ENCODE measurements around the gene FAM13A. TPM values are rescaled to one million over a fixed set of nuclear protein-coding genes. Genes with fewer than 3 reads are reported as not detected.

The FAM13A gene
- total and polyA plus RNA-seq, 9 of the 15 experiments (the other 6 are each of a cell fraction or from before 2014, with no cell fraction given) = 11.3 to 23.3 (median 14.7) TPM

DNA sequence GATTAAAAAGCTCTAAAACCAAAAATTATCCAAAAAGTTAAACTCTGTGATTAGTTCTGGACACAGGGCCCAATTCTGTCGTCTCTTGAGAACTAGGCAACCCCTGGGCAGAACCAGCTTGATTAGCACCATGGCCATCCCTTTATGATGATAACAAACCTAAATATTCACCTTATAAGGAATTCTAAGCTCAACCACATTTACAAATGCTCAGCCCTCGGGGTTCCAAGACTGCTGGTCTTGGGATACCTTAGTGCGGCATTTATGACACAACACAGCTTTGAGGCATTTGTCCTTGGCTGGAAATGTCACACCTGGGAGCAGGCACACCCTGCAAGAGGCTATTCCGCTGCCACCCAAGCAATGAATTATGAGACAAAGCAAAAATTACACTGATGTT, 331.8 kb downstream of the FAM13A start:
- in situ Hi-C loops (cut with MboI) = no loop called here
- no peak for FAIRE-seq
- H3K36me3 ChIP-seq (ENCODE audit: control insufficient read depth, insufficient read depth, low read length) = peaks cover 27% of the 10 kb centered on the region; the same call in 2 of the 3 replicates
- TF ChIP-seq EGR1 (conservative IDR thresholded peaks at IDR 0.05) (no peak), NR2C1 (IDR thresholded peaks at IDR 0.05) (no peak), NR2C1 (tag; IDR thresholded peaks at IDR 0.05) (no peak), POLR2AphosphoS5 (IDR thresholded peaks at IDR 0.05; ENCODE audit: control insufficient read depth, insufficient read depth, low read depth, low read length) (no peak), MAFF (IDR thresholded peaks at IDR 0.05; ENCODE audit: low read length) (no peak), USF2 (CRISPR knock-in tag; IDR thresholded peaks at IDR 0.05) (no peak), ZNF75A (CRISPR knock-in tag; IDR thresholded peaks at IDR 0.05) (no peak), CXXC5 (CRISPR knock-in tag; IDR thresholded peaks at IDR 0.05) (no peak), MEIS2 (IDR thresholded peaks at IDR 0.05; ENCODE audit: partially characterized antibody) (no peak), HNRNPLL (IDR thresholded peaks at IDR 0.05; ENCODE audit: low read depth, low read length, poor library complexity, severe bottlenecking) (no peak)
- TF ChIP-seq, protein P1, sequence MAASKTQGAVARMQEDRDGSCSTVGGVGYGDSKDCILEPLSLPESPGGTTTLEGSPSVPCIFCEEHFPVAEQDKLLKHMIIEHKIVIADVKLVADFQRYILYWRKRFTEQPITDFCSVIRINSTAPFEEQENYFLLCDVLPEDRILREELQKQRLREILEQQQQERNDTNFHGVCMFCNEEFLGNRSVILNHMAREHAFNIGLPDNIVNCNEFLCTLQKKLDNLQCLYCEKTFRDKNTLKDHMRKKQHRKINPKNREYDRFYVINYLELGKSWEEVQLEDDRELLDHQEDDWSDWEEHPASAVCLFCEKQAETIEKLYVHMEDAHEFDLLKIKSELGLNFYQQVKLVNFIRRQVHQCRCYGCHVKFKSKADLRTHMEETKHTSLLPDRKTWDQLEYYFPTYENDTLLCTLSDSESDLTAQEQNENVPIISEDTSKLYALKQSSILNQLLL (CRISPR knock-in tag; IDR thresholded peaks at IDR 0.05; ENCODE audit: borderline replicate concordance) = no peak
- TF ChIP-seq, protein P2, sequence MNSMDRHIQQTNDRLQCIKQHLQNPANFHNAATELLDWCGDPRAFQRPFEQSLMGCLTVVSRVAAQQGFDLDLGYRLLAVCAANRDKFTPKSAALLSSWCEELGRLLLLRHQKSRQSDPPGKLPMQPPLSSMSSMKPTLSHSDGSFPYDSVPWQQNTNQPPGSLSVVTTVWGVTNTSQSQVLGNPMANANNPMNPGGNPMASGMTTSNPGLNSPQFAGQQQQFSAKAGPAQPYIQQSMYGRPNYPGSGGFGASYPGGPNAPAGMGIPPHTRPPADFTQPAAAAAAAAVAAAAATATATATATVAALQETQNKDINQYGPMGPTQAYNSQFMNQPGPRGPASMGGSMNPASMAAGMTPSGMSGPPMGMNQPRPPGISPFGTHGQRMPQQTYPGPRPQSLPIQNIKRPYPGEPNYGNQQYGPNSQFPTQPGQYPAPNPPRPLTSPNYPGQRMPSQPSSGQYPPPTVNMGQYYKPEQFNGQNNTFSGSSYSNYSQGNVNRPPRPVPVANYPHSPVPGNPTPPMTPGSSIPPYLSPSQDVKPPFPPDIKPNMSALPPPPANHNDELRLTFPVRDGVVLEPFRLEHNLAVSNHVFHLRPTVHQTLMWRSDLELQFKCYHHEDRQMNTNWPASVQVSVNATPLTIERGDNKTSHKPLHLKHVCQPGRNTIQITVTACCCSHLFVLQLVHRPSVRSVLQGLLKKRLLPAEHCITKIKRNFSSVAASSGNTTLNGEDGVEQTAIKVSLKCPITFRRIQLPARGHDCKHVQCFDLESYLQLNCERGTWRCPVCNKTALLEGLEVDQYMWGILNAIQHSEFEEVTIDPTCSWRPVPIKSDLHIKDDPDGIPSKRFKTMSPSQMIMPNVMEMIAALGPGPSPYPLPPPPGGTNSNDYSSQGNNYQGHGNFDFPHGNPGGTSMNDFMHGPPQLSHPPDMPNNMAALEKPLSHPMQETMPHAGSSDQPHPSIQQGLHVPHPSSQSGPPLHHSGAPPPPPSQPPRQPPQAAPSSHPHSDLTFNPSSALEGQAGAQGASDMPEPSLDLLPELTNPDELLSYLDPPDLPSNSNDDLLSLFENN (IDR thresholded peaks at IDR 0.05; ENCODE audit: low read depth in 2 of 2, low read length in 2 of 2) = no peak
- TF ChIP-seq, protein P3, sequence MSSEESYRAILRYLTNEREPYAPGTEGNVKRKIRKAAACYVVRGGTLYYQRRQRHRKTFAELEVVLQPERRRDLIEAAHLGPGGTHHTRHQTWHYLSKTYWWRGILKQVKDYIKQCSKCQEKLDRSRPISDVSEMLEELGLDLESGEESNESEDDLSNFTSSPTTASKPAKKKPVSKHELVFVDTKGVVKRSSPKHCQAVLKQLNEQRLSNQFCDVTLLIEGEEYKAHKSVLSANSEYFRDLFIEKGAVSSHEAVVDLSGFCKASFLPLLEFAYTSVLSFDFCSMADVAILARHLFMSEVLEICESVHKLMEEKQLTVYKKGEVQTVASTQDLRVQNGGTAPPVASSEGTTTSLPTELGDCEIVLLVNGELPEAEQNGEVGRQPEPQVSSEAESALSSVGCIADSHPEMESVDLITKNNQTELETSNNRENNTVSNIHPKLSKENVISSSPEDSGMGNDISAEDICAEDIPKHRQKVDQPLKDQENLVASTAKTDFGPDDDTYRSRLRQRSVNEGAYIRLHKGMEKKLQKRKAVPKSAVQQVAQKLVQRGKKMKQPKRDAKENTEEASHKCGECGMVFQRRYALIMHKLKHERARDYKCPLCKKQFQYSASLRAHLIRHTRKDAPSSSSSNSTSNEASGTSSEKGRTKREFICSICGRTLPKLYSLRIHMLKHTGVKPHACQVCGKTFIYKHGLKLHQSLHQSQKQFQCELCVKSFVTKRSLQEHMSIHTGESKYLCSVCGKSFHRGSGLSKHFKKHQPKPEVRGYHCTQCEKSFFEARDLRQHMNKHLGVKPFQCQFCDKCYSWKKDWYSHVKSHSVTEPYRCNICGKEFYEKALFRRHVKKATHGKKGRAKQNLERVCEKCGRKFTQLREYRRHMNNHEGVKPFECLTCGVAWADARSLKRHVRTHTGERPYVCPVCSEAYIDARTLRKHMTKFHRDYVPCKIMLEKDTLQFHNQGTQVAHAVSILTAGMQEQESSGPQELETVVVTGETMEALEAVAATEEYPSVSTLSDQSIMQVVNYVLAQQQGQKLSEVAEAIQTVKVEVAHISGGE (CRISPR knock-in tag; IDR thresholded peaks at IDR 0.05) = no peak

More for the DNA sequence above, 331.8 kb downstream of the FAM13A start:
- intact Hi-C loops (cut with micrococcal nuclease) = no loop called here
- ChIA-PET POLR2A (interaction anchor here (0.7 to 1.4 kb wide), 2 partner anchors 11 to 697 kb away, joined by 3 read pairs; no protein-coding TSS in a partner anchor), CTCF (ENCODE audit: low intra/inter-chr PET ratio) (no interaction called here)
- H3K4me3 ChIP-seq = no peak overlapping the region
- H3K27me3 ChIP-seq (ENCODE audit: control insufficient read depth in 2 of 2, insufficient read depth in 2 of 2, low read length in 2 of 2) = no peaks in the 10 kb centered on the region
- no peak for DNase-seq (ENCODE audit: extremely low read depth in 1 of 4, low spot score in 3 of 4)
- no peak overlapping the region for H3K9ac ChIP-seq (ENCODE audit: insufficient read depth in 1 of 2, low read depth in 2 of 2, low read length in 2 of 2)
- BruUV-seq (replicated peaks) = no TSS peak
- no peak for ATAC-seq
- 73% methylated on average over 4 of the region's 4 CpGs for WGBS (ENCODE audit: insufficient coverage, low coverage, missing lambda C conversion rate)
- H3K4me2 ChIP-seq (ENCODE audit: insufficient read depth, low read length) = no peak overlapping the region
- H3K27ac ChIP-seq (ENCODE audit: extremely low read depth, low read depth, low read length) = no peak overlapping the region
- H2AFZ ChIP-seq (ENCODE audit: low read depth, low read length) = no peak overlapping the region
- no peaks in the 10 kb centered on the region for H4K20me1 ChIP-seq (replicated peaks; ENCODE audit: control insufficient read depth, insufficient read depth, low read length)
- no peaks in the 10 kb centered on the region for H3K79me2 ChIP-seq (ENCODE audit: control insufficient read depth, insufficient read depth, low read length)
- no peaks in the 10 kb centered on the region for H3K9me1 ChIP-seq (ENCODE audit: control insufficient read depth, insufficient read depth, low read length)
- H3K9me3 ChIP-seq (replicated peaks; ENCODE audit: control insufficient read depth, insufficient read depth, low read depth, low read length) = no peaks in the 10 kb centered on the region
- H3K4me1 ChIP-seq (replicated peaks in 1 of 2; ENCODE audit: control insufficient read depth in 2 of 2, insufficient read depth in 2 of 2, low read length in 2 of 2) = no peaks in the 10 kb centered on the region

All from K562 (cell line).